COLO829 (cell line): ENCODE data around the gene HIRA.
"Not testable (repeated sequence)": the region's sequence is repeated elsewhere in the genome, so short reads cannot be mapped to it uniquely, and the experiment has no call there.

Experiments
- DNase-seq: peaks from one replicate; pipeline ENCODE4 v3.0.0; 2012; ENCODE audit warnings: low spot score

Gene HIRA

GRCh38 chr22:19383292-19383691 lies 48.2 kb downstream of the HIRA start:
- no peak for DNase-seq

GRCh38 chr22:19382240-19382639 lies 49.3 kb downstream of the HIRA start:
- no peak for DNase-seq

- no peak for DNase-seq
Measured at GRCh38 chr22:19378344-19378674, 53.2 kb downstream of the HIRA start.

GRCh38 chr22:19377565-19378343 lies 53.8 kb downstream of the HIRA start:
- no peak for DNase-seq

- no peak for DNase-seq
Measured at GRCh38 chr22:19376971-19377370, 54.6 kb downstream of the HIRA start.

- no peak for DNase-seq
Measured at GRCh38 chr22:19376247-19376646, 55.3 kb downstream of the HIRA start.

- no peak for DNase-seq
Measured at GRCh38 chr22:19375435-19375834, 56.1 kb downstream of the HIRA start.

- DNase-seq, result no peak
Measured at GRCh38 chr22:19374410-19374809, 57.1 kb downstream of the HIRA start.

- DNase-seq, result no peak
Measured at GRCh38 chr22:19373450-19373849, 58.1 kb downstream of the HIRA start.

- DNase-seq, result no peak
Measured at GRCh38 chr22:19371893-19372292, 59.6 kb downstream of the HIRA start.

- no peak for DNase-seq
Measured at GRCh38 chr22:19368876-19369275, 62.7 kb downstream of the HIRA start.

- DNase-seq, result no peak
Measured at GRCh38 chr22:19367763-19368367, 63.7 kb downstream of the HIRA start.

GRCh38 chr22:19363541-19363940 lies 68.0 kb downstream of the HIRA start:
- not testable (repeated sequence) for DNase-seq

- no peak for DNase-seq
Measured at GRCh38 chr22:19361501-19362103, 69.9 kb downstream of the HIRA start.

- DNase-seq, result no peak
Measured at GRCh38 chr22:19360862-19361261, 70.7 kb downstream of the HIRA start.

- no peak for DNase-seq
Measured at GRCh38 chr22:19360300-19360792, 71.2 kb downstream of the HIRA start.

GRCh38 chr22:19359554-19360299 lies 71.8 kb downstream of the HIRA start:
- DNase-seq, result no peak

- DNase-seq, result no peak
Measured at GRCh38 chr22:19358703-19359553, 72.6 kb downstream of the HIRA start.

- no peak for DNase-seq
Measured at GRCh38 chr22:19358195-19358594, 73.3 kb downstream of the HIRA start.

- DNase-seq, result no peak
Measured at GRCh38 chr22:19357270-19358105, 74.0 kb downstream of the HIRA start.
